Fibroblast of skin of right quadriceps (primary cell): ENCODE results near the gene ARHGAP5.

Experiments
- DNase-seq: peaks from one replicate; pipeline ENCODE4 v3.0.0-alpha.2; 2013

The ARHGAP5 gene

GRCh38 chr14:32077081-32078022 is at the start of gene ARHGAP5:
Gene ARHGAP5 (plus strand): TSS chr14:32077304. CDS start chr14:32090670, 13,366 bp downstream.
- DNase-seq, result no peak

- DNase-seq, result peak; percentile 70
These were observed 48.5 kb upstream of the ARHGAP5 start for GRCh38 chr14:32028599-32028998.

- no peak for DNase-seq
These were observed 43.6 kb upstream of the ARHGAP5 start for GRCh38 chr14:32033543-32033942.

- DNase-seq, result peak; percentile 47
These were observed 38.2 kb upstream of the ARHGAP5 start for GRCh38 chr14:32038876-32039275.

- no peak for DNase-seq
These were observed 37.6 kb upstream of the ARHGAP5 start for GRCh38 chr14:32039401-32040030.

GRCh38 chr14:32043624-32044023 is 33.5 kb upstream of the ARHGAP5 start:
- DNase-seq, result no peak

- no peak for DNase-seq
These were observed 32.6 kb upstream of the ARHGAP5 start for GRCh38 chr14:32044454-32044853.

- peak; percentile 35 for DNase-seq
These were observed 29.3 kb upstream of the ARHGAP5 start for GRCh38 chr14:32047791-32048190.

- DNase-seq, result no peak
These were observed 27.6 kb upstream of the ARHGAP5 start for GRCh38 chr14:32049361-32050088.

- DNase-seq, result no peak
These were observed 26.2 kb upstream of the ARHGAP5 start for GRCh38 chr14:32050878-32051277.

- DNase-seq, result no peak
These were observed 22.6 kb upstream of the ARHGAP5 start for GRCh38 chr14:32054536-32054935.

- DNase-seq, result no peak
These were observed 21.9 kb upstream of the ARHGAP5 start for GRCh38 chr14:32055175-32055574.

GRCh38 chr14:32059702-32060101 is 17.4 kb upstream of the ARHGAP5 start:
- DNase-seq, result no peak

- DNase-seq, result no peak
These were observed 12.2 kb upstream of the ARHGAP5 start for GRCh38 chr14:32064931-32065330.

GRCh38 chr14:32068708-32069107 is 8.4 kb upstream of the ARHGAP5 start:
- no peak for DNase-seq

- no peak for DNase-seq
These were observed 6.8 kb upstream of the ARHGAP5 start for GRCh38 chr14:32070282-32070681.

- DNase-seq, result no peak
These were observed 4.4 kb upstream of the ARHGAP5 start for GRCh38 chr14:32072676-32073075.

- DNase-seq, result peak; percentile 81
These were observed 3.4 kb upstream of the ARHGAP5 start for GRCh38 chr14:32073537-32074189.

GRCh38 chr14:32074887-32075572 is 2.1 kb upstream of the ARHGAP5 start:
- DNase-seq, result peak; percentile 15

GRCh38 chr14:32075672-32076277 is 1.3 kb upstream of the ARHGAP5 start:
- DNase-seq, result peak; percentile 8

GRCh38 chr14:32076278-32077080 is 625 bp upstream of the ARHGAP5 start:
- peak; percentile 98 for DNase-seq
